Glomerular endothelial cell (primary cell): ENCODE results near the gene SFTPB. TPM values are rescaled to one million over a fixed set of nuclear protein-coding genes. Genes with fewer than 3 reads are reported as not detected.

Source experiments
- DNase-seq: peaks from one replicate; pipeline ENCODE4 v3.0.0-alpha.2; 2011; ENCODE audit warnings: low read depth, low spot score; ENCODE audit errors: extremely low read depth
- total RNA-seq: library from RNA; depleted of rRNA; stranded (reverse); fragments of >200 nt; gene quantifications from 2 replicates; pipeline ENCODE4 v1.2.3, GENCODE V29; 2015

Gene SFTPB
- total RNA-seq, 1 donor from 2014 or later: not detected

DNA sequence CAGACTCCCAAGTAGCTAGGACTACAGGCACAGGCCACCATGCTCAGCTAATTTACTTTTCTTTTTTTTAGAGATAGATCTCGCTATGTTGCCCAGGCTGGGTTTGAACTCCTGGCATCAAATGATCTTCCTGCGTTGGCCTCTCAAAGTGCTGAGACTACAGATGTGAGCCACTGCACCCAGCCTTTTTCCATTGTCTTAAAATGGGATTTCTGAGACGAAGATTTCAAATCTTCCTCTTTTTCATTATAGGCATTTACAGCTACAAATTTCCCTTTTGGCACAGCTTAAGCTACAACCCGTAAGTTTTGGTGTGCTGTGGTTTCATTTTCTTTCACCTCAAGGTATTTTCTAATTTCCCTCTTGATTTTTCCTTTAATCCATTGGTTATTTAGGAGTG is 34.8 kb upstream of the SFTPB start:
- no peak for DNase-seq

DNA sequence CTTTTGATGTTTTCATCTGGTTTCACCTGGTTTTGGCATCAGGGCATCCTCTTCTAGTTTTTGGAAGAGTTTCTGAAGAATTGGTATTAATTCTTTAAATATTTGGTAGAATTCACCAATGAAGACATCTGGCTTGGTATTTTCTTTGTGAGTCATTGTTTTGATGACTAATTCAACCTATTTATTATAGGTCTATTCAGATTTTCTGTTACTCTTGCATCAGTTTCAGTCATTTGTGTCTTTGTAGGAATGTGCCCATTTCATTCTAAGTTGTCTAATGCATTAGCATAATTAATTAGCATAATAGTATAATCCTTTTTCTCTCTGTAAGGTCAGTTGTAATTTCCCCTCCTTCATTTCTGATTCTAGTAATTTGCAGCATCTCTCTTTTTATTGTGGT is 34.2 kb upstream of the SFTPB start:
- DNase-seq: no peak

DNA sequence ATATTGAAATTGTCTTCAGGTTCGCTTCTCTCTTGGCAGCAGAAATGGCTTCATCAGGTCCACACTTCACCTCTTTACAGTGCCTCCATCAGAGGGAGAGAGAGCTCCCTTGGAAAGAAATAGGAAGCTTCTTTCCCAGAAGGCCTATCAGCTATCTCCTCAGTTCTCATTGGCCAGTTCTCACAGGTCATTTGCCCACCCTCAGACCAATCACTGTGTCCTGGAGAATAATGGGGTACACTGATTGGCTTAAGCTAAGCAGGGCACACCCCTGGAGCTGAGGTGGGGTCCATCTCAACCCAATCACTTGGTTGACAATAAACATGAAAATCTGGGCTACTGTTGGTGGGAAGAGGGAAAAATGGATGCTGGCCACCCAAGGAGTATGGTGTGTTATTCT is 31.3 kb upstream of the SFTPB start:
- DNase-seq: no peak

DNA sequence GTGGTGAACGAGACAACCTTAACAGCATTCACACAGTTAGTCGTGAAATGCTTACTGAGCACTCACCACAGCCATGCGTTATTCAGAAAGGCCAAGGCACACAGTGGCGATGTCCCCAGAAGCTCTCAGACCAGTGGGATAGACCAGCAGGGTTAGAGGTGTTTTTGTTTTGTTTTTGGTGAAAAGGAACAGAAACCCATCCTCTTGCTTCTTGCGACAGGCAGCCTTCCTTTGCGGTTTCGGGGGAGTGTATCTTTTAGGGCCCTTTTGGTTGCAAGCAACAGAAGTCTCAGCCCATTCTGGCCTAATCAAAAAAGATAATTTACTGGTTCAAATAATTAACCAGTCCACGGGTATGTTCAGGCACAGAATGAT is 30.9 kb upstream of the SFTPB start:
- DNase-seq: no peak

DNA sequence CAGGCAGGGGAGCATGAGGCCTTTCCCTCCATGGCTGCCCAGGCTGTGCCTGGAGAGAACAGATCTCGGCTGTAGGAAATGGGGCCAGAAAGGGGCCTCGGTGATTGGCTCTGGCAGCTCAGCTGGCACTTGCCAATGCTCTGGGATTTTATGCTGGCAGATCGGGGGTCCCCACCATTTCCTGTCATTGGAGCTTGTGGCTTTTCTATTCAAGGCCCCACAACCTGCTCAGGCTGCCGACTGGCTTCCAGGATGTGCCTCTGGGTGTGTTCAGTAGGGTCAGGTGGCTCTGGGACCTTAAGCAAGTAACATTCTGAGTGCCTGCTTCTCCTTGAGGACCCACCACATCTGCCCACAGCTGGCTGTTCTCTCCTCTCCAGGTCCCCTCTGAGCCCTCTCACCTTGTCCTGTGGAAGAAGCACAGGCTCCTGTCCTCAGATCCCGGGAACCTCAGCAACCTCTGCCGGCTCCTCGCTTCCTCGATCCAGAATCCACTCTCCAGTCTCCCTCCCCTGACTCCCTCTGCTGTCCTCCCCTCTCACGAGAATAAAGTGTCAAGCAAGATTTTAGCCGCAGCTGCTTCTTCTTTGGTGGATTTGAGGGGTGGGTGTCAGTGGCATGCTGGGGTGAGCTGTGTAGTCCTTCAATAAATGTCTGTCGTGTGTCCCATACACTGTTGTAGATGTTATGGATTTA is 30.3 kb upstream of the SFTPB start:
- DNase-seq: no peak

DNA sequence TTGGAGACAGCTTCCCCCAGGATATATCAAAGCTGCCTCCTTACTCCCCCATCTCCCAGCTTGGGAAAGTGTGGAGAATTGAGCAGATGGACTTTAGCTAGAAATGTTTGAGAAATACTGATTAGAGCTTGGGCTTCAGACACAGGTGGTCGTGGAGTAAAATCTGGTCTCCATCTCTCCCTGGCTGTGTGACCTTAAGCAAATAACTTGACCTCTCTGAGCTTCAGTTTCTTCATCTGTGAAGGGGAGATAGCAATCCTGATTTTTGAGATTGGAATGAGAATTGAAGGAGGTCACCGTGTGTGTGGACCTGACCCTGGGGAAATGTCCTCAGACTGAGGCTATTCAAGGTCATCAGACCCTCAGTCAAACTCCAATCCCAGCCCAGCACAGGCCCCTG is 29.7 kb upstream of the SFTPB start:
- no peak for DNase-seq

DNA sequence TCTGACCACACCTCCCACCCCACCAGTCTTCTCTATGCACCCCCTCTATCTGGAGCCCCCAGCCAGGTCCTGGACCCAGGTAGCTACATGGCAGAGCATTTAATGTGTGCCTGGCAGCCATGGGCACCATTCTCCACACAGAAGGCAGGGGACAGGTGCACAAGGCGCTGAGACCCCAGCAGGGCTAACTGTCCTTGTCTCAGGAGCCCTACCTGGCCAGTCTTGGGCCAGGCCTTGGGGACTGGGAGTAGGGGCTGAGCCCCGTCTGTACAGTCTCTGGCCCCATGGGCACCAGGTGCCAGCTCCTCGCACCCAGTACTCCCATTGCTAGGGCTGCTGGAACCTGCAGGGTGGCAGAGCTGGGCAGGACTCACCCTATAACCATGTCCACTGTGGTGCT is 29.1 kb upstream of the SFTPB start:
- DNase-seq: no peak

DNA sequence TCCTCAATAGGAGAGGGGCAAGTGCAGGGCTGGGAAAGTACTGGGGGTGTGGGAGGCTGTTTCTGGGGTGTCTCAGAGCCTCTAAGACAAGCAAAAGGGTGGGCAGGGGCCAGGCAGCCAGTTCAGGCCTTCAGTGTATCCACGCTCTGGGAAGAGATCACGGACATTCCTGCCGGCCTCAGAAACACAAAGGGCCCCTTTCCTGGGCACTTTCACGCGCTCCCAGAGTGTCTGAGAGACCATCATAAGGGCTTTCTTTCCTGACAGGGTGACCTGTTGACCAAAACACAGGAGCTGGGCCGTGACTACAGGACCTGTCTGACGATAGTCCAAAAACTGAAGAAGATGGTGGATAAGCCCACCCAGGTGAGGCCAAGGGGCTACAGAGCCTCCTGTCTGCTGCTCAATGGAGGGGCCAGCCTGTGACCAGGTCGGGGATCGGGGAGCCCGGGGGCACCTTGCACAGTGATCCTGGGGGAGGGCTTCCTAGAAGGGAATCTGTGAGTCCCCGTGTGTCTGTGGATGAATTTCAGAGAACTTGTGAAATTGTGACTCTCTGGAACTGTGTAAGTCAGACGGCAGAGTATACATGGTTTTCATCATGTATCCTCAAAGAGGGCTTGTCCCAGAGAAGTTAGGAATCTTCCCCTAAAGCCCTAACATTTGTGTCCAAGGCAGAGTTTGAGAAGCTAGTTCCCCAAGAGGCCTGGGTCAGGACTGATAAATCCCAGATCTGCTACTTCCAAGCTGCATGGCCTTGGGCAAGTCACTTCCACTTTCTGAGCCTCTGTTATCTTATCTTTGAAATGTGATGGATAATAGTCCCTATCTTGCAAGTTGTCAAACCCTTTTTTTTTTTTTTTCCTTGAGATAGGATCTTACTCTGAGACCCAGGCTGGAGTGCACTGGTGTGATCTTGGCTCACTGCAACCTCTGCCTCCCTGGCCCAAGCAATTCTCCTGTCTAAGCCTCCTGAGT is 28.0 kb upstream of the SFTPB start:
- DNase-seq: no peak

DNA sequence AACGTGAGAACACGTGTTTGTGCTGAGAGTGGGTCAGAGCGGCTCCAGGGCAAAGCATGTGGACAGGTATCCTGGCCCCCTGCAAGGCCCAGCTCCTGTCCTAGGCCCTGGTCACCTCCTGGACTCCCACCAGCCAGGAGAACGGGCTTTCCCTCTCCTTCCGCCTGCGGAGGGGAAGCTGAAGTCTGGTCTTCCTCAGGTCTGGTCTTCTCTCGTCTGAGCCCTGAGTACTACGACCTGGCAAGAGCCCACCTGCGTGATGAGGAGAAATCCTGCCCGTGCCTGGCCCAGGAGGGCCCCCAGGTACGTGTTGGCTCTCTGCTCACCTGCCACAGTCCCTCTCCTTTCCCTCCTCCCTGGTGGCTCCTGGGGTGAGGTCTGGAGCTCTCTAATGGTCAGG is 27.1 kb upstream of the SFTPB start:
- no peak for DNase-seq

DNA sequence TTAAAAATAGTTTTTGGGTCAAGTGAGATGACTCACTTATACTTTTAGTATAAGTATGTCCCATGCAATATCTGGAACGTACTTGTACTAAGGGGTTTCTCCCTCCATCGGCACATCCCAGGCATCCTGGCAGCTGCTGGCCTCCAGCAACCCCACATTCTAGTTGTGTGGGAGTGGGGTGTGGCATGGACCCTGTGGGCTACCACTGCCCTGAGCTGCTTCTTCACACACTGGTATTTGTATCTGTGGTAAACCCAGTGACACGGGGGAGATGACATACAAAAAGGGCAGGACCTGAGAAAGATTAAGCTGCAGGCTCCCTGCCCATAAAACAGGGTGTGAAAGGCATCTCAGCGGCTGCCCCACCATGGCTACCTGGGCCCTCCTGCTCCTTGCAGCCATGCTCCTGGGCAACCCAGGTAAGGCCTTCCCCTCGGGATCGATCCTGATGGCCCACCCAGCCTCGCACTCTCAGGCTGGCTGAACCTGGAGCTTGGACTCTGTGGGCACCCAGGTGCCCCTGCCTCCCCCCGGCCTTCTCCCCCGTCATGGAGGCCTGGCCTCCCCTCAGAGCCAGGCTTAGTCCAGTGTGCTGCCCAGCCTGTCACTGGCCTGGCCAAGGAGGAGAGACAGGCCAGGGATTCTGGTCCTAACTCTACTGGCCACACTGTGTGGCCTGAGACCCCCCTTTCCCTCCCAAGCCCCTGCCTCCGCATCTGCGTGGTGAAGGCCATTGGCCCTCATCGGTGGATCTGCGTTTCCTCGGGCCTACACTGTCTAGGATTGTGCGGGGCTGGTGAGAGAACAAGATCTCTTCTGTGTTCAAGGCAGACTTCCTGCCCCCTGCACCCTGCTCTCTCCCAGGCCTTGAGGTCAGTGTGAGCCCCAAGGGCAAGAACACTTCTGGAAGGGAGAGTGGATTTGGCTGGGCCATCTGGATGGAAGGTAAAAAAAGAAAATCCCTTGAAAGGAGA is 26.3 kb upstream of the SFTPB start, which contains the start of gene GNLY:
Gene GNLY (plus strand): TSS at position 307 of the 974 bp plus-strand sequence. CDS start 61 bp downstream, at position 368.
- no peak for DNase-seq

DNA sequence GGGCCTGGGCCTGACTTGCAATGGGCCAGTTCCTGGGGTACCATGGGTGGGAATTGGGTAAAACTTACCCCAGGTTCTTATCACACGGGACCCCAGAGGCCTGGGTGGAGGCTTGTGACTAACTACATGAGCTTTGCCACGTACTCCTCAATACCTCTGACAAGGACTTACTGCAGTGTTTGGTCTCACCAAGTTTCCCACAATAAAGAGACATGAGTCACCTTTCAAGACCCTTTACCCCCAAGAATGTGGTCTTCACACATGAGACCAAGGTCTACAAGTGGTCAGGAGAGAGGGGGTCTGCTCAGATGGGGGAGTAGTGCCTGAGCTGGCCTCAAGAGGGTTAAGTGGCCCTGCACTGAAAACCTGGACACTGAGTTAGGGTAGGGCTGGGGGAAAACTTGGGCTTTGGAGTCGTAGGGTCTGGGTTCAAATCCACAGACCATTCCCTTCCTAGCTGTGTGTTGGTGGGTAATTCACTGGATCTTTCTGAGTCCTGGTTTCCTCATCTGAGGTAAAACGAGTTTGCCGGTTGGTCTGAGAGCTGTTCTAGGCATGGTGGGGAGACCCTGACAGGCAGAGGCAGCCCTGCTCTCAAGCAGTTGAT is 24.1 kb upstream of the SFTPB start:
- DNase-seq: no peak

DNA sequence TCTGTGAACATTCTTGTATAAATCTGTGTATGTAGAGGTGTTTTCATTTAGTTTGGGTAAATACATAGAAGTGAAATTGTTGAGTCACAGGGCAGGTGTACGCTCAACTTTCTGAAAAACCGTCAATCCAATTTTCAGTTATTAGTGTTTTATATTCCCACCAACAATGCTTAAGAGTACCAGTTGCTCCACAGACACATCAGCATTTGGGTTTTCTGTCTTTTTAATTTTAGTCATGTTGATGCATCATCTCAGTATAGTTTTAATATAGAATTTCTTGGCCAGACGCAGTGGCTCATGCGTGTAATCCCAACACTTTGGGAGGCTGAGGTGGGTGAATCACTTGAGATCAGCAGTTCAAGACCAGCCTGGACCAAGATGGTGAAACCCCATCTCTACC is 22.9 kb upstream of the SFTPB start:
- no peak for DNase-seq

DNA sequence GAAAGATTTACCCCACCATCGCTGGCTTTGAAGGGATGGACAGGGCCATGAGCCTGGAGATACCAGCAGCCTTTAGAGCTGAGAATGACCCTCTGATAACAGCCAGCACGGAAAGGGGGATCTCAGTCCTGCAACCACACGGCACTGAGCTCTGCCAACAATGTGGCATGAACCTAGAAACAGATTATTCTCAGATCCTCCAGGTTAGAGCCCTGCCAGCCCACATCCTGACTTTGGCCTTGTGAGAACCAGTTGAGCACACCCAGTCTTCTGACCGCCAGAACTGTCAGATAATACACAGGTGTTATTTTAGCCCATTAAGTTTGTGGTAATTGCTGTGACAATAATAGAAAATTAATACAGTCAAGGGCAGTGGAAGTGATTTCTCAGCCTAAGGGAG is 16.8 kb upstream of the SFTPB start:
- DNase-seq: no peak

DNA sequence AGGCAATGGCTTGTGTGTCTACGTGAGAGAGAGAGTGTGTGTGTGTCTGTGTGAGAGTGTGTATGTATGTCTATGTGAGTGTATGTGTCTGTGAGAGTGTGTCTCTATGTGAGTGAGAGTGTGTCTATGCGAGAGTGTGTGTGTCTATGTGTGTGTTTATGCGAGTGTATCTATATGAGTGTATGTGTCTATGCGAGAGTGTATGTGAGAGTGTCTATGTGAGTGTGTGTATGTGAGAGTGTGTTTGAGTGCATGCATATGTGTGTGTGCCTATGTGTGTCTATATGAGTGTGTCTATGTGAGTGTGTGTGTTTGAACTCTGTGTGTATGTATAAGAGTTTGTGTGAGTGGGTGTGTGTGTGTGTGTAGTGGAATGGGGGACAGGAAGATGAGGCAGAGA is 16.4 kb upstream of the SFTPB start:
- DNase-seq: no peak

DNA sequence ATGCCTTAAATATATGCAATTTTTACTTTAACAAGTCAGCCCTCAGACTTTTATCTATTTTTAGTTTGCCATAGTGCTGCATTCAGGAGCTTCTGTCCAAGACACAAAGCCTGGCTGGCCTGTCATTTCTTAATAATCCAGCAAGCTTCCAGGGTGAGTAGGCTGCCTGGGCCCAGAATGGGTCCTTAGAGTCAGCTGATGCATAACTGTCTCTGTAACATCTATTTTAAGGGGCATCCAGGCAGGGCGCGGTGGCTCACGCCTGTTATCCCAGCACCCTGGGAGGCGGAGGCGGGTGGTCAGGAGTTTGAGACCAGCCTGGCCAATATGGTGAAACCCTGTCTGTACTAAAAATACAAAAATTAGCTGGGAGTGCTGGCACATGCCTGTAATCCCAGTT is 14.4 kb upstream of the SFTPB start:
- DNase-seq: no peak

DNA sequence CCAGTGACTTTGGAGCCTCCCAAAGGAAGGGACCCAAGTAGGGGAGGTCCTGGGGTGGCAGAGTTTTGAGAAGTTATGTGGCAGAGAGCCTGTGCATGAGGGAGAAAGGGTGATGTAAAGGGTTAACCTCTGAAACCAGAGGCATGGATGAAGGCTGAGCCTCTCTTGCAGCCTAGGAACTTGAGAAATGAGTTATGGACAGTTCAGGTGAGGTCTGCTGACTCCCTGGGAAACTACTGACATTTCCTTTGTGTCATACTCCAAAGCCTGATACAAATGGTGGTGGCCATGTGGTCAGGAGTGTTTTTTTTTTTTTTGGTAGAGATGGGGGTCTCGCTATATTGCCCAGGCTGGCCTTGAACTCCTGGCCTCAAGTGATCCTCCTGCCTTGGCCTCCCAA is 13.8 kb upstream of the SFTPB start:
- no peak for DNase-seq

DNA sequence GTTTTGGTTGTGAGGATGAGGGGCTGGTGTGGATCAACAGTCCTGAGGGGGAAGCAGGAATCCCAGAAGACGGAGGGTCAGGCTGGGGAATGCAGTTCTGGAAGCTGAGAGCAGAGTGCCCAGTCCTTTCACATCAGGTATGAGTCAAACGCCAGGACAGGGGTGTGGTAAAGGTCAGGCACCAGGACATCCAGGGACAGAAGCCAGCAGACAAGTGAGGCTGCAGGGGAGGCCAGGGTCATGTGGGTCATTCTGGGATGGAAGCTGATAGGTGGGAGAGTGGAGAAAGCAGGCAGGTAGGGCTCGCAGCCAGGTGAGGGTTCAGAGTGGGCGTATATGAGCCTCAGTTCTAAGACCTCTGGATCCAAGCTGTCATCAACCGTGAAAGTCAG is 13.4 kb upstream of the SFTPB start:
- DNase-seq: no peak

DNA sequence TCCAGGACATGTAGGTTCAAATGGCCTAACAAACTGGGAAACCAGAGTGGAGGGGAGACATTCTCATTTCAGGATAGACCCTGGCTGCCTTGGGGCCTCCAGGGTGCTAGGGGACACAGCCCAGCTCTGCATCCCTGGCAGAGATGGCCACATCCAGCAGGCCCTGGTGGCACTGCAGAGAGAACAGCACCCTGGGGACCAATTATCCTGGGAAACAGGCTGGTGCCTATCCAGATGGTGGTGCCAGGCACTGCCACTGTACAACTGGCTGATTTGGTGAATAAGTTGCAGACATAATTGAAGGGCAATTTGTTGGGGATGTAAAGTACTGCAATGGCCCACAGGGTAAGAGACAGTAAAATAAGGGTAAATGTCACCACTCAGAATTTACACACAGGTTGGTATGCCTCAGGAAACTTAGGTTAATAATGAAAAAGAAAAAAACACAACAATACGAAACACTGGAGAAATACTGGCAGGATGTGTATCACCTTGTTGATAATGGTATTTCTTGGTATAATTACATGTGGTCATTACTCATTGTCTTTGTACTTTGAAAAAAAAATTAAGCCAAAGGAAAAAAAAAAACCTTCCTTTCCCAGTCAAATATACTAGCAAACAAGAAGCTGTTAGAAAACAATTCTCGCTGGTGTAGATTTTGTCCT is 12.8 kb upstream of the SFTPB start:
- no peak for DNase-seq

DNA sequence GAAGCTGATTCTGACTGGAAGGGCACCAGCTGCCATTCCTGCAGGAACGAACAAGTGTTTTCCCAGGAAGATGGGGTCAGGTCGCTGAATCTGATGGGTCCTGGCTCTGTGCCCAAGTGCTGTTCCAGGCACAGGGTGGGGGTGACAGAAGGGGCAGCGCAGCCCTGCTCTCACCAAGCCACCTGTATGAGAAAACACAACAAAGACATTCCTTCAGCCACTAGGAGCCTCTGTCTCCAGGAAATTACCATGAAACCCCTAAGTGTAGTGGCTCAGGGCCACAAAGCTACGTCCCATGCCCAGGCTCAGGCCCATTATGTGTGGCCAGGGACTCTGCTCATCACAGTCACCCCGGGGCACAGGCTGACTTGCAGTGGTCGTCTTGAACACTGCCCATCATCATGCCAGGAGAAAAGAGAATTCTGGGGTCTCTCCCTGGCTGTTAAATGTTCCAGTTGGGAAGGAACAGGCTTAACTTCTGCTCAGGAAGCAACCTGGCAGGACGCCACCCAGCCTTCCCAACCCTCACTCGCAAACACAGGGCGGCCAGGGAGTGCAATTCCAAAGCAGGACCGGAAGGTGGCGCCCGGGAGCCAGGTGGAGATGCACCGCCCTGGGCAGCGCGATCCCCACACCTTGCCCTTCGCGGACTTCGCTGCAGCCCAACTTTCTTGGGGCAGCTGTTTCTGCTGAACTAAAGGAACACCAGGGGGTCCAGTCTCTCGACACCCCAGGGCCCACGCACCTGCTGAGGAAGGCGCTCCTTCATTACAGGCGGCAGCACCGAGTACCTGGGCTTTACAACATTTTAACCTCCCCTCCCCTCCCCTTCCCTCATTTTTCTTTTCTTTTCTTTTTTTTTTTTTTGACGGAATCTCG is 11.0 kb upstream of the SFTPB start:
- DNase-seq: no peak
